Caki2 (cell line): ENCODE results near the gene AK6. TPM values are rescaled to one million over a fixed set of nuclear protein-coding genes. Genes with fewer than 3 reads are reported as not detected.
A peak's percentile ranks its signal among the peaks of the same experiment; 100 is the strongest.
"Not testable (repeated sequence)": the region's sequence is repeated elsewhere in the genome, so short reads cannot be mapped to it uniquely, and the experiment has no call there.

Experiments
- DNase-seq: peaks from one replicate; pipeline ENCODE4 v3.0.0-alpha.2; 2015; ENCODE audit warnings: low read depth
- in situ Hi-C: cut with HindIII; loops from 2 replicates; pipeline ENCODE4 v1.10.0; 2016; ENCODE audit warnings: low sequenced_read_pairs, low pct_unique_long_range_greater_than_20kb, mixed read lengths
- total RNA-seq: library from RNA; depleted of rRNA; stranded (reverse); fragments of >200 nt; shearing (Covaris generic); gene quantifications from 2 replicates; pipeline ENCODE4 v1.2.3, GENCODE V29; 2014; ENCODE audit warnings: low replicate concordance; rRNA removed

Gene AK6
- 40.8 and 74.4 TPM in 2 replicates for total RNA-seq

DNA sequence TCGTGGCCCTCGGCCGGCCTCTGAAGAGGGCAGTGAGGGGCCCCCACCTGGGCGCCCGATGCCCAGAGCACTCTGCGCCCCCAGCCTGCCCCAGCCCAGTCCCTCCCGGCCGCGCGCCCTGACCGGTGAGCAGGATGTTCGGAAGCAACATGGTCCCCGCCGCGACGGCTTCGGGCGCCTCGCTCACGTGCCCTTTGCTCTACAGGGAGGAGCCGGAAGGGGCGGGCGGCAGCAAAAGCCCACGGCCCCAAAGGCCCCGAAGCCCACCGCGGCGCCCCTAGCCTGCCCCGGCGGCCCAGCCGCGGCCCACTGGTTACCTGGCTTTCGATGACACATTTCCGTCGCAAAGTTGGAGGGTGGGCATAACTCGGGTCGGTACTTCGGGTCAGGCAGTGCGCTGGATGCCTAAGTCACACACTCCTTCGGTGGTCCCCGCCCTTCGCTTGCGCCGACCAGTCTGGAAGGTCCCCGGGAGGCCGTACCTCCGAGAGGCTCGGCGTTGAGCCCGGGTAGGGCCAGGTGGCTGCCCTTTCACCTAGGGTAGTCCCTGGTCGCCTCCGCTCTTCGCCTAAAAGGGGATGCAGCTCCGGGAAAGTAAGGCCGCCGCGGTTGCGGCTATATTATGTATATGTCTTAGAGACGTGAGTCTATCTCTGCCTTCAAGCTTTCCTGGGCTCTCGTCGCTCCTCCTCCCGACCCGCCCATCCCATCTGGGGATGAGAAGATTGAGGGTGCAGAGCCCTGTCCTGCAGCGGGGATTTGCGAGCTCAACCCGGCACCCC is at the start of gene AK6, which contains the start of the genes RAD17 and TAF9:
TSS of gene AK6 (minus strand) at position 181 of the 782 bp plus-strand sequence. CDS start at position 151, 30 bp downstream.
TSS of gene RAD17 (plus strand) at position 479 of the 782 bp plus-strand sequence. CDS start 2,391 bp downstream, outside the sequence.
TSS of gene TAF9 (minus strand) at position 181 of the 782 bp plus-strand sequence. CDS start 3,783 bp downstream, outside the sequence.
- in situ Hi-C loops: no loop called here

DNA sequence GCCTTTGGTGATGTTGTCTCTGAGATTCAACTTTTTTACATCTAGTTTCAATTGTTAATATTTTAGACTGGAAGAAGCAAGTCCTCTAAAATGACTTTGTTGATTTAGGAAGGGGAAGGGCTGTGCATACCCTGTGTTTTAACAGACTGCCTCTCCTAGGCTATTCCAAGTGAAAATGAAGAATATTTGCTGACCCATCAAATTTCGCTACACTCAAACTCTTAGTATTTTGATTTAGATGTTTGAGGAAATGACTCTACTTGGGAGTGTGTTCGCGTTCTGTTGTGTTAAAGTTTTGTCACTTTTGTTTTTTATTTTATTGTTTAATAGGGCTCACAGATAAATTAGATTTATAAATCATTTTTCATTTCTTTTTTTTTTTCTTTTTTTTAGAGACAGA is 49.2 kb upstream of the AK6 start:
- in situ Hi-C loops: no loop called here
- no peak for DNase-seq

More for the DNA sequence above, at the start of gene AK6, which contains the start of the genes RAD17 and TAF9:
- DNase-seq: peak; percentile 93

DNA sequence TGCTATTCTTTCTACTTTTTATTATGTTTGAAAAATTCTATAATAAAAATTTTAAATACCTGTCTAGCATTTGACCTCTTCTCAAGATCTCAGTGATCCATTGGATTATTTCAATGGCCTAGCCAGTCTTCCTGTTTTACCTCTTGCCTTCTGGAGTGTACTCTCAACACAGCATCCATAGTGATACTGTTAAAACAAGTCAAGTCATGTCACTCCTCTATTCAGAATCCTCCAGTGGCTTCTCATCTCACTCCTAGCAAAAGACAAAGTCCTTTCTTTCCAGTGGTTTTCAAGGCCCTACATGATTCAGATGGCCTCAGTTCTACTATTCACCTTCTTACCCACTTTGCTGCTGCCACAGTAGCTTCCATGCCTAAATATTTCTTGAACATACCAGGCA is 47.4 kb upstream of the AK6 start:
- in situ Hi-C loops: no loop called here
- DNase-seq: no peak

DNA sequence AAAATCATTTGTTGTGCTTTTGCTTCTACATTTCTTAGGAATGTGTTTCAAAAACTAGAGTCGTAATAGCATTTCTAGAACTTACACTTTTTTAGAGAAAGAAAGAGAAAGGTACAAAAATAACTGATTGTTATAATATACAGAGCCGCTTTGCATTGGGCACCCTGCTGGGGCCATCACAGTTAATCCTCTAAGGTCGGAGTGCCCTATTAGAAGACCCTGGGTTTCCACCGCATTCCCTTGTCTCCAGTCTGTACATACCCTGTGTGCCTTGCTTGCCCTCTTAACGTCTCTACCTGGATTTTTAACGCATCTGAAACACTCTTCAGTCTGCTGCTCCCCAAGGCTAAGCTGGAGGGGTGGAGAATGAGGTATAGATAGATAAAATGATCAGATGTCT is 46.9 kb upstream of the AK6 start:
- in situ Hi-C loops: no loop called here
- DNase-seq: no peak

DNA sequence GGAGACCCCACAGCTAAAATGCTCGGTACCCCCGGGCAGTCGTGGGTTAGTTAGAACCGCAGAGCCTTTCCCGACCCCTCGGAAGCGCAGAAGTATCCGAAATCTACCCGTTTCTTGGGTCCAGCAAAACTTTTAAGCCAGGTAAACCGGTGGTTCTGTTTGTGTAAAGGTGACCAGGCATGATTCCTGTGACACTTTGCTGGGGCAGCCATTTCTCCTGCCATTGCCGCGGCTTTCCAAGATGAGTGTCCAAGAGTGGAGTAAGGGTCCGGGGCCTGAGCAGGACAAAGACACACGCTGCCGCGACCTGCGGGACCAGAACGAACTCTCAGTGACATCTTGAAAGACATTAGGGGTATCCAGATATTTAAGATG is 46.3 kb upstream of the AK6 start:
- no peak for DNase-seq
- in situ Hi-C loops: no loop called here

DNA sequence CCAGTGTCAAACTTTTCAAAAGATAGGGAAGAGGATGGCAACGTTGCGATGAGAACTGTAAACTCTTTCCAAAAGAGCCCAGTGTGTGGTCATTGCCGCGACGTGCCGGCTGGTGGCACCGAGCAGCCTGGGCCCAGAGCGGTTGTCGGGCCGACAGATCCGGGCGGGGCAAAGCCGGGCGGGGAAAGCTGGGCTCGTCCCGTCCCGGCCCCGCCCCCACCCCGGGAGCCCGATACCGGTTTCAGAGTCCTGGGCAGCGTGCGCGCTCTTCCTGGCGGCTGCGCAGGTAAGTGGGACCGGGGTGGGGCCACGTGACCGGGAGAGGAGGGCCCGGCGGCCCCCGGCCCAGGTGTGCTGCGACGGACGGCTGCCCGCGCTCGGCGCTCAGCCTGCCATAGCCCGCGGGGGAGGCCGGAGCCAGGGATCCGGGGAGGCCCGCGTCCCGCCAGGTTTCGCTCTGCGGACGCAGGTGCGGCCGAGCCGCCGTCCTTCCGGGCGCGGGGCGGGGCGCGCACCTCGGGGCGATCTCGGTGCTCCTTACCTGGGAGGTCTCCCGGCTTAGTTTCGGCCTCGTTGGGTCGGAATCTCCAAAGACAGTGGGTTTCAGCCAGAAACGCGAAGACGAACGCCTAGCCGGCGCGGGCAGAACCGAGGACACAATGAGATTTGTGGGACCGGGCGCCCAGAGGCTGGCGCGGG is 45.7 kb upstream of the AK6 start, which contains the start of gene MARVELD2:
TSS of gene MARVELD2 (plus strand) at position 232 of the 699 bp plus-strand sequence. CDS start 4,270 bp downstream, outside the sequence.
- in situ Hi-C loops: no loop called here
- peak; percentile 76 for DNase-seq

DNA sequence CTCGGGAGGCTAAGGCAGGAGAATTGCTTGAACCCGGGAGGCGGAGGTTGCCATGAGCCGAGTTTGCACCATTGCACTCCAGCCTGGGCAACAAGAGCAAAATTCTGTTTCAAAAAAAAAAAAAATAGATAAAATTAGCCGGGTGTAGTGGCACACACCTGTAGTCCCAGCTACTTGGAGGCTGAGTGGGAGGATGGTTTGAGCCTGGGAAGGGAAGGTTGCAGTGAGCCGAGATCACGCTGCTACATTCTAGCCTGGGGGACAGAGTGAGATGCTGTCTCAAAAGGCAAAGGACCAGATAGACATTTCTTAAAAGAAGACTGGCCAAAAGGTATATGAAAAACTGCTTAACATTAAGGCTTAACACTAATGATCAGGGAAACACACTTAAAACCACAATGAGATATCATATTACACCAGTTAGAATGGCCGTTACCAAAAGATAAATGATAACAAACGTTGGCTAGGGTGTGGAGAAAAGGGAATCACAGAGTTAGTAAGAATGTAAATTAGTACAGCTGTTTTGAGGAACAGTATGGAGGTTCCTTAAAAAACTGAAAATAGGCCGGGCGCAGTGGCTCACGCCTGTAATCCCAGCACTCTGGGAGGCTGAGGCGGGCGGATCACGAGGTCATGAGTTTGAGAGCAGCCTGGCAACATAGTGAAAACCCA is 35.5 kb upstream of the AK6 start:
- in situ Hi-C loops: no loop called here
- no peak for DNase-seq

DNA sequence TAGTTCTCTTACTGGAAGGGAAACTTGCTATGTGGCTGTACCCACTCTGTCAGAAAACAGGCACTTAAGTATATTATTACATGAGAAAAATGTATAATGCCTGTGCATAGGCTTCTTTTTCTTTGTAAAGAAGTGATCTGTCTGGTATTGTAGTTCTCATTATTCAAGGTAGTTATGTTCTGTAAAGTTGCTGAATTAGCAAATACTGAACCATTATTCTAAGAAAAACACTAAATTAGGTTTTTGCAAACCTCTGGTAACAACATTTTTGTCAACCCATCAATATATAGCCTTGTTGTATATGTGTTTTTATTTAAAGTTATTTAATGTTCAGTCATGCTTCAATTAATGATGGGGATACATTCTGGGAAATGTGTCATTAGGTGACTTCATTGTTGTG is 9.1 kb upstream of the AK6 start:
- in situ Hi-C loops: no loop called here
- DNase-seq: no peak

DNA sequence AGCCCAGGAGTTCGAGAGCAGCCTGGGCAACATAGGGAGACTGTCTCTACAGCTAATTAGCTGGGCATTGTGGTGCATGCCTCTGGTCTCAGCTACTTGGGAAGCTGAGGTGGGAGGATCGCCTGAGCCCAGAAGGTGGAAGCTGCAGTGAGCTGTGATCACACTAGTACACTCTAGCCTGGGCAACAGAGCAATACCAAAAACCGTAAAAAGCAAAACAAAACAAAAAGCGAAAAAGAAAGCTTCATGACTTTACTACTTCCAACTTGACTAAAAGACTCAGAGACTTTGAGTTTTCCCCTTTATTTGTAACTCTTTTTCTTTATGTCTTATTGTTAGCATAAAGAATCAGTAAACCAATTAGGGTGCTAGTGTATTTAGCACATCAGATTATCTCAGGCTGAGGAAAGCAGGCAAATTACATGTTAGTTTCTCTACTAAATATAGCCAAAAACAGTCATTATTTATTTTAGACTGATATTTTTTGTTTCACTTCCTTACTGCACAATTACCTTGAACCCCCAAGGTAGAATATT is 5.7 kb upstream of the AK6 start:
- in situ Hi-C loops: no loop called here
- DNase-seq: no peak

DNA sequence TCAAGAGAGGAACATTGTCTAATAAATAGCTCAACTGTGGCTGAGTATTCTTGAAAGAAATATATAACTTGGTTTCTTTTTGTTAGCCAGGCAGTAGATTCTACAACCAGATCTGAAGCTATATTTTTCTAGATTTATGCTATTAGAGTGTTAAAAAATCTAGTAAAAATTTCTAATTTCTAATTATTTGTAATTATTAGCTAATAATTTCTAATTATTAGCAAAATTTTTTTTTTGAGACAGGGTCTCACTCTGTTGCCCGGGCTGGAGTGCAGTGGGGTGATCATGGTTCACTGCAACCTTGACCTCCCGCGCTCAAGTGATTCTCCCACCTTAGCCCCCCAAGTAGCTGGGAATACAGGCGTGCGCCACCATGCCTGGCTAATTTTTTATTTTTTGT is 3.1 kb upstream of the AK6 start:
- in situ Hi-C loops: no loop called here
- no peak for DNase-seq

DNA sequence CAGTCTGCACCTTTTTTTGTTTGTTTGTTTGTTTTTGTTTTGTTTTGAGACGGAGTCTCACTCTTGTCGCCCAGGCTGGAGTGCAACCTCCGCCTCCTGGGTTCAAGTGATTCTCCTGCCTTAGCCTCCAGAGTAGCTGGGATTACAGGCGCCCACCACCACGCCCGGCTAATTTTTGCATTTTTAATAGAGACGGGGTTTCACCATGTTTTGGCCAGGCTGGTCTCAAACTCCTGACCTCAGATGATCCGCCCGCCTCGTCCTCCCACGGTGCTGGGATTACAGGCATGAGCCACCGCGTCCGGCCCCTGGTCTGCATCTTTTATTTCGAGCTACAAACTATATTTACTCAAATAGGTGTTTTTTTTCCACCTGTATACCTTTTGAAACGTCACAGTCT is 1.0 kb upstream of the AK6 start:
- in situ Hi-C loops, DNase-seq: not testable (repeated sequence)

DNA sequence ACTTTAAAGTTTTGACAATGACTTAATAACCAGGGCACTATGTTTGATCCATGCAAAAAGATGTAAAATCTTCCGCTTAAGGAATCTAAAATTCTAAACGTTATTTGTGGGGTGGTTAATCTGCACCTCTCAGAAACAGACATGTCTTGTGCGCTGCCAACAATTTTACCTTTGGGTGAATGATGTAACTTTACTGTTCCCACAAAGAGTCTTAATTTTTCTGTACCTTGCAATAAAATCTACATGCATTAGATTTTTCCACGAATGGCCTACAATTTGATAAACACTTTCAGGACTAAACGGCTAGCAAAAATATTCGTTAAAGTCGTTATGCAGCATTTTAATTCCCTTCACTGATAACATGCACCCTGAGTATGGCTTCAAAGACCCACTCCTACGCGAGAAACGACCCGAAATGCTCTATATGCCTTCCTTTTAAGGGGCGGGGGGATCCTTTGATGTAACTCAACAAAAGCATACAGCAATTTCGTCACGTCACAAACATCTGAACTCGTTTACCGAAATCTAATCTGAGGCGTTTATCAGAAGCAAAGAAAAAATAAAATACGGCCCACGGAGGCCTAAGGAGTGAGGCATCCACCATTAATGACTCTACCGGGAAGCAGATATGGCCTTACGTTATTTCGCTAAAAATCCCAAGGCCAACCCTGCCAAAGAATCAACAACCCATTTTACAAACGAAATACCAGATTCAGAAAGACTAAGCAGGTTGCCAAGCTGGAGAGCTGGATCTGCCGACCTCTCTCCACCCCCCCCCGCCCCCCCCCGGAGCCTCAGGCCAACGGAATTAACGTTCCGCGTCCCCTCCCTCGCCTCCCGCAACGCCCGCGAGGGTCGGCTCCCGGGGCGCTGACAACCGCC is 621 bp downstream of the AK6 start:
- no peak for DNase-seq
- in situ Hi-C loops: no loop called here

DNA sequence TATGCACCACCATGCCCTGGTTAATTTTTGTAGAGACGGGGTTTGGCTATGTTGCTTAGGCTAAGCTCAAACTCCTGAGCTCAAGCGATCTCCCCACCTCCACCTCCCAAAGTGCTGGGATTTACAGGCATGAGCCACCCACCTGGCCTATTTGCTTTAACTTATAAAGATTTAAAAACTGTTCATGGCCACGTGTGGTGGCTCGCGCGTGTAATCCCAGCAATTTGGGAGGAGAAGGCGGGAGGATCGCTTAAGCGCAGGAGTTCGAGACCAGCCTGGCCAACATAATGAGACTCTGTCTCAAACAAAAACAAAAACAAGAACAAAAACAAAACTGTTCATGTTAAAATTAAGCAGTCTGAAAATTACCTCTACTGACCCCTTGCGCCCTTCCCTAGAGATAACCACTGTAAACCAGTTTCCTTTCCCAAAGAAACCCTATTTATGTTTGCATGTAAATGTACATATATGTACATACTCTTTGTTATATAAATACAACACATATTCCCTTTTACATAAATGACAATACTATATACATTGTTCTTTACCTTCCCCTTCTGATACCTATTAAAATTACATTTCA is 1.5 kb downstream of the AK6 start:
- DNase-seq: no peak
- in situ Hi-C loops: no loop called here

DNA sequence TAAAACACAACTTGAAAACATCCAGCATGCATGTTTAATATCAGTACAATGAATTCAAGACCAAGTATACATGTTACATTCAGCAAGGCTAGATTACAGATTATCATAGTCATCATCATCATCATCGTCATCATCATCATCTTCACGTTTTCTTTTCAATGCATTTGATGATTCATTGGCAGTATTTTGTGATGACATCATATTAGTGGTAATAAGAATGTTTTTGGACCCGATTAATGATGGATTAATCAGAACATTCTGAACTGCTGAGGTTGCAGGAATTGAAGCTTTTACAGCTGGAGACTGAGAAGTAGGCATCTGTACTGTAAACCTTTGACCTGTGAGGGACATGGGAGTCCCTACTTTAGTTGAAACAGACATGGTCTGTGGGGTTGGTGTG is 4.5 kb downstream of the AK6 start:
- in situ Hi-C loops: no loop called here
- DNase-seq: no peak

DNA sequence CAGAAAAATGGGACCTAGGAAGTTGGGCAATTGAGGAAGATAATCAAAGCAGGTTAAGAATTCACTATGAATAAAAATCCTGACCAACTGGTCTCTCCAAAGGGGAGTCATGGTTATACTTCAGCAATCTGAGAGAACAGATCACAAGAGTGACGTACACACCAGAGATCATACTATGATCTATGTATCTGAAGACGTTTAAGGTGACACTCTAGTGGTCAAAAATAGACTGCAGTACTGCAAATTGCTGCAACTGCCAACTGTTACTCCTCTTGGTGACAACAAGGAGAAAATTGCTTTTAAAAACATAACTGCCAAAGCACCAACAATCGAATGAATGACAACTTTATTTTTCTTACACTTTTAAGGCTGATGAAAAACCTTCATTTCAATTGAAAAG is 4.9 kb downstream of the AK6 start:
- in situ Hi-C loops: no loop called here
- no peak for DNase-seq

DNA sequence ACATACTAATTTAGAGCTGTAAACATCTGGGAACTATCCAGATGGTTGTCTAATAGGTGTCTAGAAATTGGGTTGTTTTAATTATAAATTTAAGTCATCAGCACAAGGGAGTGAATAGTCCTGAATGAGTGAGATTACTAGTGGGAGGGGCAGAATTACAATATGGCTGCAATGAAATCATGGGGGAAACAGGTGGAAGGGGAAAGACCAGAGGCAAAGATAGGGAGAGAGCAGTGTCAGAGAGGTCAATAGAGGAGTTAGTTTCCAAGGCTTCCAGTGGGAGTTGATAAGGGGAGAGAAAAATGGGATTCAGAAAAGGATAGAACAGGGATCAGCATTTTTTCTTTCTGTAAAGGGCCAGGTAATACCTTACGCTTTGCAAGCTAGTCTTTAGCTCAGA is 8.9 kb downstream of the AK6 start:
- DNase-seq: no peak
- in situ Hi-C loops: no loop called here

DNA sequence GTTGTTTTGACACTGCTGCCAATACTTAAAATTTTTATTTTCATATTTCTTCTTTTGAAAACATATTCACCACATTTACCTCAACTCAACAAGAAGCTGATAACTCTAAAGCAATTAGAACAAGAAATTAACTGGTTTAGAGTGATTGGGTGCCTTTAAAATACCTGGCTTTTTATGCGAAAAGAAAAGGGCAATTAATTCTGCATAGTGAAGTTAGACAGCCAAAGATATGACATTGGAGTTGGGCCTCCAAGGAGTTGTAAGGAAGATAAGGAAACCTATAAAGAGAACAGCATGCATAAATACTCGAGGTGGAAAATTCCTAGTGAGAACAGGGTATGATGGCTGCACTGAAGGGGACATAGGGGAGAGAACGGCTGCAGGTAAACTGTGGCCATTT is 9.6 kb downstream of the AK6 start:
- no peak for DNase-seq
- in situ Hi-C loops: no loop called here
